CD4-positive, alpha-beta T cell (primary cell): Measurements from ENCODE around the gene BLMH. TPM values are rescaled to one million over a fixed set of nuclear protein-coding genes. Genes with fewer than 3 reads are reported as not detected.

ENCODE experiments used
- ATAC-seq: fragments of 200-7000 bp; cut with Tn5 transposase; one replicate; pipeline ENCODE4 v1.10.0; 2022; ENCODE audit warnings: mild to moderate bottlenecking; ENCODE audit not compliant: poor library complexity
- CTCF ChIA-PET: fragments of 350-600 bp; sonication (Branson Sonifier 250); formaldehyde crosslinking; loops from one replicate; lab custom pipeline; 2021; ENCODE audit warnings: antibody characterized with exemption, inconsistent platforms; lab: Charles Lee
- POLR2A ChIA-PET: fragments of 350-600 bp; sonication (Branson Sonifier 250); formaldehyde crosslinking; loops from one replicate; lab custom pipeline; 2021; ENCODE audit warnings: antibody characterized with exemption, inconsistent platforms; lab: Charles Lee
- DNase-seq, 14 experiments: peaks; one replicate each; pipeline ENCODE4 v3.0.0-alpha.2; 2013 to 2020; ENCODE audit warnings: mixed read lengths in 2 of 14
- H3K27ac ChIP-seq, 2 donors: one replicate each; pipeline versions ENCODE4 v1.5.1 to v1.7.0; 2013; ENCODE audit warnings: low read length in 2 of 2, low read depth in 1 of 2, mild to moderate bottlenecking in 1 of 2
- H3K27me3 ChIP-seq, 2 experiments: 1 replicate in 1 of 2; 2 replicates in 1 of 2; pipeline versions ENCODE4 v1.6.1 to v1.7.0; 2013; ENCODE audit warnings: low read length in 2 of 2, control low read depth in 1 of 2, mild to moderate bottlenecking in 1 of 2, moderate library complexity in 1 of 2; ENCODE audit not compliant: insufficient read depth in 2 of 2, control insufficient read depth in 1 of 2
- H3K36me3 ChIP-seq: one replicate; pipeline ENCODE4 v1.6.1; 2013; ENCODE audit warnings: low read length, control low read depth; ENCODE audit not compliant: insufficient read depth
- H3K4me1 ChIP-seq: one replicate; pipeline ENCODE4 v1.6.1; 2013; ENCODE audit warnings: low read length, control low read depth; ENCODE audit not compliant: insufficient read depth
- H3K4me3 ChIP-seq: one replicate; pipeline ENCODE4 v1.5.1; 2013; ENCODE audit warnings: mild to moderate bottlenecking, low read length, moderate library complexity
- H3K9me3 ChIP-seq, 2 experiments: 1 replicate in 1 of 2; 2 replicates in 1 of 2; pipeline versions ENCODE4 v1.6.1 to v1.7.0; 2013; ENCODE audit warnings: low read length in 2 of 2, mild to moderate bottlenecking in 2 of 2, control low read depth in 1 of 2, moderate library complexity in 1 of 2; ENCODE audit not compliant: control insufficient read depth in 1 of 2, insufficient read depth in 1 of 2
- H3K27ac Mint-ChIP-seq: one replicate; pipeline ENCODE4 v1.8.0; 2020; ENCODE audit warnings: mixed read lengths
- H3K27me3 Mint-ChIP-seq: one replicate; pipeline ENCODE4 v1.8.0; 2021; ENCODE audit warnings: mixed read lengths
- H3K36me3 Mint-ChIP-seq: one replicate; pipeline ENCODE4 v1.8.0; 2021; ENCODE audit warnings: low read depth, mixed read lengths
- H3K4me1 Mint-ChIP-seq: one replicate; pipeline ENCODE4 v1.8.0; 2021; ENCODE audit warnings: low read depth, mixed read lengths
- H3K4me3 Mint-ChIP-seq: one replicate; pipeline ENCODE4 v1.8.0; 2020; ENCODE audit warnings: mild to moderate bottlenecking, mixed read lengths
- H3K9me3 Mint-ChIP-seq: one replicate; pipeline ENCODE4 v1.8.0; 2020; ENCODE audit warnings: mixed read lengths
- intact Hi-C, 2 experiments: fragments of 100-400 bp; cut with DNase I in 1 of 2; cut with micrococcal nuclease in 1 of 2; formaldehyde crosslinking; loops; one replicate each; pipeline versions ENCODE4 v1.15.1 to v1.9.0; 2023 to 2025; cut with DNase I, micrococcal nuclease
- total RNA-seq, 174 experiments: library from RNA in 2 of 174; stranded (reverse) in 2 of 174; gene quantifications; one replicate each; pipeline ENCODE4 v1.2.3 and lab custom pipeline; 2021 to 2026
- TF ChIP-seq, protein P1 (sequence below): fragments of 200-600 bp; IDR thresholded peaks from one replicate; pipeline ENCODE4 v1.8.0; 2022; ENCODE audit warnings: antibody characterized with exemption, mild to moderate bottlenecking

Gene BLMH
- total RNA-seq, 2 experiments from 2014 or later: 32.9 to 36.5 TPM

DNA sequence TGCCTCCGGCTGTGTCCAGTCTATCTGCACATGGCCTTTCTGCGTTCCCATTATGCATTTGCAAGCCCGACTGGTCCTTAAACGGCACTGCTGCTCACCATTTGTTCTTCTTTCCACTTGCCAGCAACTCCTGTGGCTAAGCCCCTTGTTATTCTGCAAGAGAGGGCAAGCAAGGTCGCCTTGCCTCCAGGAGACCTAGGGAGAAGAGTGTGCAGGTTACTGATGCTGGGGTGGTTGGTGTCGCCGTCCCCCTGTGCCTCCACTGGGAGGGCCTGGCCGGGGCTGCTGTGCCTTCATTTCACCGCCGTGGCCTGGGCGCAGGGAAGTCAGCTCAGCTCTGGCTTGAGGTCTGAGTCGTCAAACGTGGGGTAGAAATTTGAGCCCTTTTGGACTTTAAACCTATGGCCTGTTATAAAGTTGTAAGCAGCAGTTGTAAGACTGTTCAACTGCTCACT, 69.0 kb downstream of the BLMH start:
- Histone ChIP-seq H3K4me3 (no peak overlapping the region), H3K36me3 (no peaks in the 10 kb centered on the region), H3K27me3 (no peaks in the 10 kb centered on the region), H3K27ac (no peak overlapping the region), H3K9me3 (no peaks in the 10 kb centered on the region), H3K4me1 (no peaks in the 10 kb centered on the region)
- intact Hi-C loops: no loop called here
- no peaks in the 10 kb centered on the region for H3K4me1 Mint-ChIP-seq
- ATAC-seq: no peak
- no peak overlapping the region for H3K27ac Mint-ChIP-seq
- H3K36me3 Mint-ChIP-seq: no peaks in the 10 kb centered on the region
- TF ChIP-seq, protein P1, sequence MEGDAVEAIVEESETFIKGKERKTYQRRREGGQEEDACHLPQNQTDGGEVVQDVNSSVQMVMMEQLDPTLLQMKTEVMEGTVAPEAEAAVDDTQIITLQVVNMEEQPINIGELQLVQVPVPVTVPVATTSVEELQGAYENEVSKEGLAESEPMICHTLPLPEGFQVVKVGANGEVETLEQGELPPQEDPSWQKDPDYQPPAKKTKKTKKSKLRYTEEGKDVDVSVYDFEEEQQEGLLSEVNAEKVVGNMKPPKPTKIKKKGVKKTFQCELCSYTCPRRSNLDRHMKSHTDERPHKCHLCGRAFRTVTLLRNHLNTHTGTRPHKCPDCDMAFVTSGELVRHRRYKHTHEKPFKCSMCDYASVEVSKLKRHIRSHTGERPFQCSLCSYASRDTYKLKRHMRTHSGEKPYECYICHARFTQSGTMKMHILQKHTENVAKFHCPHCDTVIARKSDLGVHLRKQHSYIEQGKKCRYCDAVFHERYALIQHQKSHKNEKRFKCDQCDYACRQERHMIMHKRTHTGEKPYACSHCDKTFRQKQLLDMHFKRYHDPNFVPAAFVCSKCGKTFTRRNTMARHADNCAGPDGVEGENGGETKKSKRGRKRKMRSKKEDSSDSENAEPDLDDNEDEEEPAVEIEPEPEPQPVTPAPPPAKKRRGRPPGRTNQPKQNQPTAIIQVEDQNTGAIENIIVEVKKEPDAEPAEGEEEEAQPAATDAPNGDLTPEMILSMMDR: no peak
- no peaks in the 10 kb centered on the region for H3K9me3 Mint-ChIP-seq
- peaks cover under 1% of the 10 kb centered on the region for H3K27me3 Mint-ChIP-seq
- ChIA-PET CTCF (no interaction called here), POLR2A (no interaction called here)
- no peak for DNase-seq
- no peak overlapping the region for H3K4me3 Mint-ChIP-seq

DNA sequence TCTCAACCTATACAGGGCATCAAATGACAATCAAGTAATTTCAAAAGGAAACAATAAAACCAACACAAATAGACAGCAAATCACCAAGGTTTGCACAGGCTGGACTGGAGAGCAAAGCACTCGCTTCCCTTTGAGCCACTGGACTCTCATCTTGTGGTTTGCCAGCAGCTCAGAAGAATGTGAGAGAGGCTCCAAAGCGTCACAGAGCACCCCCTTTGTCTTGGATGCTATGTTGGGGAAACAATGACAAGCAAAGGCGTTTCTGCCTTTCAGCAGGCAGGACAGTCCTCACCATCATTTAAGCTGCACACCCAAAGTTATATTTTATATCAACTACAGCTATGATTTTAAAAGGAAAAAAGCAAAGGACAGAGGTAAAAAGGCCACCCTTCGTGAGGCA, 69.5 kb downstream of the BLMH start:
- Histone ChIP-seq H3K27me3 (no peaks in the 10 kb centered on the region), H3K9me3 (no peaks in the 10 kb centered on the region), H3K36me3 (no peaks in the 10 kb centered on the region), H3K4me3 (no peak overlapping the region), H3K4me1 (no peaks in the 10 kb centered on the region), H3K27ac (no peak overlapping the region)
- no peak for ATAC-seq
- no peaks in the 10 kb centered on the region for H3K36me3 Mint-ChIP-seq
- H3K27me3 Mint-ChIP-seq: no peaks in the 10 kb centered on the region
- intact Hi-C loops: no loop called here
- CTCF ChIA-PET: no interaction called here
- no peak for DNase-seq
- no peaks in the 10 kb centered on the region for H3K9me3 Mint-ChIP-seq
- TF ChIP-seq, protein P1: no peak
- H3K27ac Mint-ChIP-seq: no peak overlapping the region
- POLR2A ChIA-PET: no interaction called here
- H3K4me1 Mint-ChIP-seq: no peaks in the 10 kb centered on the region
- H3K4me3 Mint-ChIP-seq: no peak overlapping the region

DNA sequence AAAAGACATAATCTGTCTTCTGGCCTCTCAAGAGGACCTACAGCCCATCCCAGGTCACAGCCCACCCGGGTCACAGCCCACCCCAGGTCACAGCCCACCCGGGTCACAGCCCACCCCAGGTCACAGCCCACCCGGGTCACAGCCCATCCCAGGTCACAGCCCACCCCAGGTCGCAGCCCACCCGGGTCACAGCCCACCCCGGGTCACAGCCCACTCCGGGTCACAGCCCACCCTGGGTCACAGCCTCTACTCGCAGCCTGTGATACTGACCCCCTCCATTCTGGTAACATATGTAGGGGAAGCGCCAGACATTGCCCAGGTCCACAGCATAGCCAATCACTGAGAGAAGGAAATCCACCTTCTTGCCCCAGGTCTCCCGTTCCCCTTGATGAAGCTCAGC, 70.4 kb downstream of the BLMH start:
- H3K36me3 Mint-ChIP-seq: no peaks in the 10 kb centered on the region
- Histone ChIP-seq H3K4me1 (no peaks in the 10 kb centered on the region), H3K36me3 (no peaks in the 10 kb centered on the region), H3K27me3 (no peaks in the 10 kb centered on the region), H3K4me3 (no peak overlapping the region), H3K27ac (no peak overlapping the region), H3K9me3 (no peaks in the 10 kb centered on the region)
- intact Hi-C loops: no loop called here
- POLR2A ChIA-PET: interaction anchor here (0.6 kb wide), 1 partner anchor 81 kb away, joined by 3 read pairs; no protein-coding TSS in a partner anchor
- no peaks in the 10 kb centered on the region for H3K9me3 Mint-ChIP-seq
- H3K4me3 Mint-ChIP-seq: no peak overlapping the region
- no peak for DNase-seq
- ATAC-seq: no peak
- no peak overlapping the region for H3K27ac Mint-ChIP-seq
- CTCF ChIA-PET: no interaction called here
- TF ChIP-seq, protein P1: no peak
- no peaks in the 10 kb centered on the region for H3K27me3 Mint-ChIP-seq
- no peaks in the 10 kb centered on the region for H3K4me1 Mint-ChIP-seq
